Fibroblast of villous mesenchyme (primary cell): ENCODE data around the gene HMSD. TPM values are rescaled to one million over a fixed set of nuclear protein-coding genes. Genes with fewer than 3 reads are reported as not detected.

Experiments
- DNase-seq: peaks from one replicate; pipeline ENCODE4 v3.0.0-alpha.2; 2010; ENCODE audit warnings: low read depth
- H3K4me3 ChIP-seq: 2 replicates; pipeline ENCODE4 v1.5.1; 2011; ENCODE audit warnings: low read depth, mild to moderate bottlenecking, low read length
- total RNA-seq: library from RNA; depleted of rRNA; stranded (reverse); fragments of >200 nt; gene quantifications from 2 replicates; pipeline ENCODE4 v1.2.3, GENCODE V29; 2012
- TF ChIP-seq, protein P1 (sequence below): IDR thresholded peaks from 2 replicates; pipeline ENCODE4 v1.5.1; 2012; ENCODE audit warnings: low read depth, mild to moderate bottlenecking, low read length; ENCODE audit not compliant: insufficient read depth

Gene HMSD
- total RNA-seq, 1 donor = 1.3 TPM

DNA sequence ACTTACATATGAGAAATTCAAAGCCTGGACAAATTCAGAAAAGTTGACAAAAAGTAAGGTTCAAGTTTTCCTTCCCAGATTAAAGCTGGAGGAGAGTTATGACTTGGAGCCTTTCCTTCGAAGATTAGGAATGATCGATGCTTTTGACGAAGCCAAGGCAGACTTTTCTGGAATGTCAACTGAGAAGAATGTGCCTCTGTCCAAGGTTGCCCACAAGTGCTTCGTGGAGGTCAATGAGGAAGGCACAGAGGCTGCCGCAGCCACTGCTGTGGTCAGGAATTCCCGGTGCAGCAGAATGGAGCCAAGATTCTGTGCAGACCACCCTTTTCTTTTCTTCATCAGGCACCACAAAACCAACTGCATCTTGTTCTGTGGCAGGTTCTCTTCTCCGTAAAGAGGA, 37.8 kb downstream of the HMSD start:
- no peak for DNase-seq
- no peak overlapping the region for H3K4me3 ChIP-seq
- TF ChIP-seq, protein P1, sequence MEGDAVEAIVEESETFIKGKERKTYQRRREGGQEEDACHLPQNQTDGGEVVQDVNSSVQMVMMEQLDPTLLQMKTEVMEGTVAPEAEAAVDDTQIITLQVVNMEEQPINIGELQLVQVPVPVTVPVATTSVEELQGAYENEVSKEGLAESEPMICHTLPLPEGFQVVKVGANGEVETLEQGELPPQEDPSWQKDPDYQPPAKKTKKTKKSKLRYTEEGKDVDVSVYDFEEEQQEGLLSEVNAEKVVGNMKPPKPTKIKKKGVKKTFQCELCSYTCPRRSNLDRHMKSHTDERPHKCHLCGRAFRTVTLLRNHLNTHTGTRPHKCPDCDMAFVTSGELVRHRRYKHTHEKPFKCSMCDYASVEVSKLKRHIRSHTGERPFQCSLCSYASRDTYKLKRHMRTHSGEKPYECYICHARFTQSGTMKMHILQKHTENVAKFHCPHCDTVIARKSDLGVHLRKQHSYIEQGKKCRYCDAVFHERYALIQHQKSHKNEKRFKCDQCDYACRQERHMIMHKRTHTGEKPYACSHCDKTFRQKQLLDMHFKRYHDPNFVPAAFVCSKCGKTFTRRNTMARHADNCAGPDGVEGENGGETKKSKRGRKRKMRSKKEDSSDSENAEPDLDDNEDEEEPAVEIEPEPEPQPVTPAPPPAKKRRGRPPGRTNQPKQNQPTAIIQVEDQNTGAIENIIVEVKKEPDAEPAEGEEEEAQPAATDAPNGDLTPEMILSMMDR = no peak

DNA sequence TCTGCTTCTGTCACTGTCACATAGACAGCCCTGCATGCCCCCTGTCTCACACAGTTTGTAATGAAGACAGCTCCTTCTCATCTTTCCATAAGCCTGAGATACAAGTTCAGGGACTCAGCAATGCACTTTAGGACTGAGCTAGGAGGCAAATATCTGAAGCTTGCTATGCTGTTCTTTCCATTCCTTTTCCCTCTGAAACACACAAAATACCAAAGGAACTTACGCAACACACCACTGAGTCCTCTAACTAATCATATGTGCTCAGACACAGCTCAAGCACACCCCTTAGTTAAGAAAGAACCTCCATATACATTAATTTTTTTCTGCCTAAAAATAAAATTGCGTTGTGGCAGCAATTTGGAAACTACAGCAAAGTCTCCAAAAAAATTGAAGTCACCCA, 38.6 kb downstream of the HMSD start:
- TF ChIP-seq, protein P1 = no peak
- peak; percentile 20 for DNase-seq

DNA sequence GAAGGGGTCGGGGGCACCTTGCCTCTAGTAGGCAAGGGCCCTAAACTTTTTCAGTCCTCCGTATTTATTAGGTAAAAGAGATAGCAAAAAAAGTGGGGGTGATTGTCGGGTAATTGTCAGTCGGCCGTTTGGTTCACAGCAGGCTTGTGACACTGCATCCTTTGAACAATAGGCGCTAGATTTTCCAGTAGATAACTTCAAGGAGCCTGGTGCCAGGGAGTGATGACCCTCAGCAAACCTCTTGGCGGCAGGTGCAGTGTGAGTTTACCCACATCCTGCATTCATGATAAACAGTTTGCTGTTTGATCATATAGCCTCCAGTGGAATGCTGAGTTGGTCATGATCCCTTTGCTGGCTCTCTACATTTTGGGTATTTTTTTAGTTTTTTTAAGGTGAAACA, 43.6 kb downstream of the HMSD start:
- TF ChIP-seq, protein P1 = no peak
- DNase-seq = no peak
- H3K4me3 ChIP-seq = no peak overlapping the region

More for the DNA sequence above, 38.6 kb downstream of the HMSD start:
- no peak overlapping the region for H3K4me3 ChIP-seq

DNA sequence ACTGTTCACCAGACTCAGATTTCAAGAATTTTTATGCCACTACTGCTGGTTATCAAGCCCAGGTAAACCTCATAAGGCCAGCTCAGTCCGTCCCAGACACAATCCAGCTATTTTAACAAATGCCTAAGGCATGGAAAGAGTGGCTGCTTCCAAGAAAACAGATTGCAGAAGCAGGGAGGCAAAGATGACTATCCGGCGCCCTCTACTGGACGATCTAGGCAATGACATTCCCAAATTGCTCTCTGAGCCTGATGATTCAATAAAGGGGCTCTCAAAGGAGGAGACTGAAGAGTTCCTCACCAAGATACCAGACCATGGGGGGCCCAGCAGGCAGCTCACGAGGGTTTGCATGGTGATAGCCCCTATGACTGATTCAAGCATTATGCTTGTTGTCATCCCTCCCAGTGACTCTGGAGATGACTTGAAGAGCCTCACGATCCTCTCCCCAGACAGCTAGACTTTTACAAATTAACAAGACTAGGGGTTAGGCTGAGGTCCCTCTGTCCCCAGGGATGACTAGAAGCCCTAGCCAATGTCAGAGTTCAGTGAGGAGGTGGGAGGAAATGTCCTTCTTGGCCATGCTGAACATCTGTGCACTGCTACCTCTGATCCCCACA, 45.8 kb downstream of the HMSD start:
- DNase-seq = peak; percentile 56
- TF ChIP-seq, protein P1 = peak; percentile 95
- no peak overlapping the region for H3K4me3 ChIP-seq

DNA sequence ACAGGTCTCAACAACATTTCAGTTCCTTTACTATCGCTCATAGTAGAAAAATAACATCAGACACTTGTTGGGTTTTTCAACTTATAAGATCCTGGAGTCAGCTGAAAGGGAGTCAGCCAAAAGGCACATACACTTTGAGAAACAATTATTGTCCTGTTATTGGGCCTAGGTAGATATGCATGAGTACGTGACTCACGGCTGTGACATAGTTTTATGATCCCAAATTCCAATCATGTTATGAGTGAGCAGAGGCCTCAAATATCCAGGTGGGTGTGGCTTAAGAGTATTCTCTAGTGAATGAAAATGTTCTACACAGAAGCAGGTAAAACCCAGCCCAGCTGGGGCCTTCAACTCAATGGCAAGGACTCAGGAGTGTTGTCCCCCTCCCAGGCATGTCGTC, 47.9 kb downstream of the HMSD start:
- DNase-seq = no peak
- TF ChIP-seq, protein P1 = no peak
- H3K4me3 ChIP-seq = no peak overlapping the region

DNA sequence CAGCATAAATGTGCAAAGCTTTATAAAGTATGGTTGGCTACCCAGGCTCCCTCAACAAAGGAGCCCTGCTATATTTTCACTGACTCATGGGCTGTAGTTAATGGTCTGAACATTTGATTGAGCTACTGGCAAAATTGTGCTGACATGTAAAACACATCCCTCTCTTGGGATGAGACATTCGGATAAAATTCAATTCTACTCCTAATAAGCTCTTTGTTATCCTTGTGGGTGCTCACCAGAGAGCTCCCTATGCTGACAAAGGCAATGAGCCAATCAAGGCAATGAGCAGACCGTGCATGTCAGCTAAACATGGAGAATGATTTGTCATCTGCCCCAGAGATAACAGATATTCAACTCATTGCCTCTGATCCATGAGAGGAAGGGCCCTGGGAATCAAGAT, 48.5 kb downstream of the HMSD start:
- H3K4me3 ChIP-seq = no peak overlapping the region
- DNase-seq = no peak
- TF ChIP-seq, protein P1 = no peak

DNA sequence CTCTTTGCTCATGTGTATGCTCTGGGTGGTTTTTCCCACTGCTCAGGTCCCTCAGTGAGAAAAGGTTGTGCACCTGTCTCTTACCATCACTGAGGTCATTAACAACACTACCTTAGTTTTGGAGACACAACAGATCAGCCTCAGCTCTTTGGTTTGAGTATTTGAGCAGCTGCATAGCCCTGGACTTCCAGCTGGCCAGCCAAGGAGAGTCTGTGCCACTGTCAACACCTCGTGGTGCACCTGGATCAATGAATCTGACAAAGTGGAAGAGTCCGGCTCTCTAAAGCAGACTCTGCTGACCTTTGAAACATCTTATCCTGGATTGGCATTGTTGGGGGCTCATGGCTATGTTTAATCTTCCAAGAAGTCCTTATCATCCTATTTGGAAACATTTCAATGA, 50.8 kb downstream of the HMSD start:
- TF ChIP-seq, protein P1 = no peak
- no peak overlapping the region for H3K4me3 ChIP-seq
- DNase-seq = no peak
